Parathyroid adenoma (tissue), 2 donors: ENCODE data around the gene P2RX1.

Source experiments
- H2AFZ ChIP-seq: fragments of 300-600 bp; sonication (generic); one replicate; pipeline ENCODE4 v1.7.0; 2017; ENCODE audit warnings: antibody characterized with exemption, mild to moderate bottlenecking
- H3K27ac ChIP-seq: fragments of 300-600 bp; sonication (generic); one replicate; pipeline ENCODE4 v1.7.0; 2017
- H3K27me3 ChIP-seq: fragments of 300-600 bp; sonication (generic); one replicate; pipeline ENCODE4 v1.7.0; 2017; ENCODE audit warnings: low read length; ENCODE audit not compliant: control insufficient read depth, insufficient read depth
- H3K36me3 ChIP-seq: fragments of 300-600 bp; sonication (generic); one replicate; pipeline ENCODE4 v1.7.0; 2017; ENCODE audit warnings: low read length; ENCODE audit not compliant: control insufficient read depth, insufficient read depth
- H3K4me1 ChIP-seq: fragments of 300-600 bp; sonication (generic); one replicate; pipeline ENCODE4 v1.7.0; 2017; ENCODE audit warnings: control low read depth
- H3K4me2 ChIP-seq: fragments of 300-600 bp; sonication (generic); one replicate; pipeline ENCODE4 v1.7.0; 2017; ENCODE audit warnings: low read length
- H3K4me3 ChIP-seq: fragments of 300-600 bp; sonication (generic); one replicate; pipeline ENCODE4 v1.7.0; 2017; ENCODE audit warnings: low read depth, low read length
- H3K79me2 ChIP-seq: fragments of 300-600 bp; sonication (generic); one replicate; pipeline ENCODE4 v1.7.0; 2017; ENCODE audit warnings: control low read depth
- H3K9ac ChIP-seq: fragments of 300-600 bp; sonication (generic); one replicate; pipeline ENCODE4 v1.7.0; 2017; ENCODE audit warnings: mild to moderate bottlenecking
- H3K9me3 ChIP-seq: fragments of 300-600 bp; sonication (generic); one replicate; pipeline ENCODE4 v1.7.0; 2017; ENCODE audit warnings: low read length; ENCODE audit not compliant: control insufficient read depth
- TF ChIP-seq, protein P1 (sequence below): fragments of 300-600 bp; sonication (generic); IDR thresholded peaks from one replicate; pipeline ENCODE4 v1.7.0; 2017; ENCODE audit warnings: antibody characterized with exemption, mild to moderate bottlenecking
- donor health status: primary hyperparathyroidism.

Gene P2RX1

DNA sequence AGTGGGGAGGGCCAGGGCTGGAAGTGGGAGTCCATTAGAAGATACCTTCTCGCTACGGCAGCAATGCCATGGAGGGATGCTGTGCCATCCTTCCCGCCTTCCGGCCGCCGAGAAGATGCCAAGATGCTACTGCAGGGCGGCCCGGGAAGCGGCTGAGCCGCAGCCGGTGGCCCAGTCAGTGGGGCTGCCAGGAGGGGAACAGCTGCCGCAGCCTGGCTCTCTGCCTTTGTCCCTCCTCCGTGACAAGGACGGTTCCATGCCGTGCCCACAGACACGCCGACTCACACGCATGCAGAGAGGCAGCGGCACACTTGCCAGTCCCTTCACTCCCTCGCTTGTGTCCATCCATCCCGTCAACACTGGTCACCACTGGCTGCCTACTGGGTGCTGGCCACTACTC is 50.0 kb downstream of the P2RX1 start:
- Histone ChIP-seq H3K27me3 (no peaks in the 10 kb centered on the region), H3K27ac (no peak overlapping the region), H3K9ac (no peak overlapping the region), H3K4me1 (no peaks in the 10 kb centered on the region), H3K4me3 (no peak overlapping the region), H3K4me2 (no peak overlapping the region), H3K36me3 (no peaks in the 10 kb centered on the region), H2AFZ (no peak overlapping the region), H3K9me3 (no peaks in the 10 kb centered on the region), H3K79me2 (no peaks in the 10 kb centered on the region)
- TF ChIP-seq, protein P1, sequence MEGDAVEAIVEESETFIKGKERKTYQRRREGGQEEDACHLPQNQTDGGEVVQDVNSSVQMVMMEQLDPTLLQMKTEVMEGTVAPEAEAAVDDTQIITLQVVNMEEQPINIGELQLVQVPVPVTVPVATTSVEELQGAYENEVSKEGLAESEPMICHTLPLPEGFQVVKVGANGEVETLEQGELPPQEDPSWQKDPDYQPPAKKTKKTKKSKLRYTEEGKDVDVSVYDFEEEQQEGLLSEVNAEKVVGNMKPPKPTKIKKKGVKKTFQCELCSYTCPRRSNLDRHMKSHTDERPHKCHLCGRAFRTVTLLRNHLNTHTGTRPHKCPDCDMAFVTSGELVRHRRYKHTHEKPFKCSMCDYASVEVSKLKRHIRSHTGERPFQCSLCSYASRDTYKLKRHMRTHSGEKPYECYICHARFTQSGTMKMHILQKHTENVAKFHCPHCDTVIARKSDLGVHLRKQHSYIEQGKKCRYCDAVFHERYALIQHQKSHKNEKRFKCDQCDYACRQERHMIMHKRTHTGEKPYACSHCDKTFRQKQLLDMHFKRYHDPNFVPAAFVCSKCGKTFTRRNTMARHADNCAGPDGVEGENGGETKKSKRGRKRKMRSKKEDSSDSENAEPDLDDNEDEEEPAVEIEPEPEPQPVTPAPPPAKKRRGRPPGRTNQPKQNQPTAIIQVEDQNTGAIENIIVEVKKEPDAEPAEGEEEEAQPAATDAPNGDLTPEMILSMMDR: no peak

DNA sequence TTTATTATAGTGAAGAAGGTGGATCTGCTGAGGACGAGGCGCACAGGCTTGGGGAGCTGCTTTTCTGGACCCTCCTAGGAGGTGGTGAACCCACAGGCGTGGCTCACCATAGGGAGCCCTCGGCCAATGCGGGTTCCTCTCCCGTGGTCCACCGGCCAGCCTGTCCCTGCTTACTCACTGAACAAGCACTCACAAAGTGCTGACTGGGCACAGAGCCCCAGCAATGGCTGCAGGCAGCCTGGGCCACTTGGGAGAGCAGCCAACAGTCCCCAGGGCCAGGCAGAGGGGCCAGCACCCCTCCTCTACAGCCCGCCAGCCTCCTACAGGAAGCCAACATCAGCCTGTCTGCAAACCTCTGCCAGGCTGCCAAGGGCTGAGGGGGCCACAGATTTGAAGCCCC is 51.1 kb downstream of the P2RX1 start:
- no peaks in the 10 kb centered on the region for H3K79me2 ChIP-seq
- no peak overlapping the region for H3K4me3 ChIP-seq
- no peaks in the 10 kb centered on the region for H3K27me3 ChIP-seq
- no peaks in the 10 kb centered on the region for H3K36me3 ChIP-seq
- no peaks in the 10 kb centered on the region for H3K9me3 ChIP-seq
- no peak overlapping the region for H2AFZ ChIP-seq
- TF ChIP-seq, protein P1: no peak
- H3K27ac ChIP-seq: no peak overlapping the region
- H3K4me2 ChIP-seq: no peak overlapping the region
- H3K9ac ChIP-seq: no peak overlapping the region
- H3K4me1 ChIP-seq: no peaks in the 10 kb centered on the region

DNA sequence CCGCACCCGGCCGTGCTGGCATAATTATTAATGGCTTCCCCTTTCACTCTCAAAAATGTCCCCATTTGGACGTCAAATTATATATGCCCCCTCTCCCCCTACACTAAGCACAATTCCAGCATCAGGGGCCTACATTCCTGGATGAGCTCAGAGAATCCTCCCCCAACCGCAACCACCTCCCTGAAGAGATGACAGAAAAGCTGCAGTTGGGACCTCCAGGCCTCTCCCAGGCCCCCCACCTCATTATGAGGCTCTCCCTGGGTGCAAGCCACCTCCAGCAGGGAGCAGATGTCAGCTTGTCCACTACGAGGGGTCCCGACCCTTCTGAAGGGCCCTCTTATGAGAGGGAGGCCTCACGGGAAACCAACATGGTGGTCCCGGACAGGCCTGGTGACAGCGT is 51.7 kb downstream of the P2RX1 start:
- no peaks in the 10 kb centered on the region for H3K9me3 ChIP-seq
- H3K27ac ChIP-seq: no peak overlapping the region
- H3K79me2 ChIP-seq: no peaks in the 10 kb centered on the region
- H2AFZ ChIP-seq: no peak overlapping the region
- TF ChIP-seq, protein P1: no peak
- H3K36me3 ChIP-seq: no peaks in the 10 kb centered on the region
- no peaks in the 10 kb centered on the region for H3K4me1 ChIP-seq
- H3K4me2 ChIP-seq: no peak overlapping the region
- H3K9ac ChIP-seq: no peak overlapping the region
- H3K4me3 ChIP-seq: no peak overlapping the region
- H3K27me3 ChIP-seq: no peaks in the 10 kb centered on the region

DNA sequence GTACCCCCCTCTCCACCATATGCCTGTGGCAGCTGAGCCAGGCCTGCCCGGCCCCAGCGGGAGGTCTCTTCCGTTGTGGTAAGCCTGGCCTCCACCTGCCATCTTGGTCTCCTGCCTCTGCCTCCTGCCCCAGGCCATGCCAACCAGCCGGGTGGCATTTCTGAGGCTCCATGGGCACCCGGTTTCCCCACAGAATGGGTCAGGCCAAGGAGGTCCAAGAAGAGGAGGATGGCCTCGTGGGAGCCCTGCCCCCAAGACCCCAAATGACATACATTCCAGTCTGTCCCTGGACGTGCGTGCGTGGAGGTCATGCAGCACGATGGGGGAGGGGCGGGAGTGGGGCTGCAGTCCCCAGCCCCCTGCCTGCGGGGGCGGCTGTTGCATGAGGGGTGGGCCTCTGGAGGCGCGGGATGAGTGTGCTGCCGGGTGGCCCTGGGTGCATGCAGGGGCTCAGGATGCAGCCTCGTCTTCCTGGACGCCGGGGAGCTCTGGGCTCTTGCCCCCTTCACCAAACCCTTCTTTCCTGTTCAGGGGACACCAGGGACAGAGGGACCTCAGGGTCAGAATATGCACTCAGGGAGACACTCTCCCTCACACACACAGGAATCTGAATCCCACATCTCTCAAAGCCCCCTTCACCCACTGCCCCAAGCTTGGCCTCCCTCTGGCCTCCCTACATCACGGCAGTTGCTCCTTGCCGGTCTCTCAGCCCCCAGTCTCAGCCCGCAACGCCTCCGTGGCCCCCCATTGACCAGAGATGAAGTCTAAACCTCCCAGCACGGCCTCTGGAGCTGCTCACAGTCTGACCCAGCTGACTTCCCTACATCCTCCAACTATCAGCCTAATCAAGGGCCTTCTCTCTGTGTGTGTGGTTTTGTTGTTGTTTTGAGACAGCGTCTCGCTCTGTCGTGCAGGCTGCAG is 54.2 kb downstream of the P2RX1 start:
- Histone ChIP-seq H3K27me3 (no peaks in the 10 kb centered on the region), H3K9me3 (no peaks in the 10 kb centered on the region), H3K4me3 (no peak overlapping the region), H2AFZ (no peak overlapping the region), H3K4me2 (no peak overlapping the region), H3K27ac (no peak overlapping the region), H3K79me2 (no peaks in the 10 kb centered on the region), H3K36me3 (no peaks in the 10 kb centered on the region), H3K9ac (no peak overlapping the region), H3K4me1 (no peaks in the 10 kb centered on the region)
- TF ChIP-seq, protein P1: no peak
